Right atrium auricular region (tissue), 2 donors: ENCODE results near the gene KRT5. TPM values are rescaled to one million over a fixed set of nuclear protein-coding genes. Genes with fewer than 3 reads are reported as not detected.

Source experiments
- DNase-seq: peaks from one replicate; pipeline ENCODE4 v3.0.0-alpha.2; 2019; ENCODE audit warnings: low spot score
- H3K27ac ChIP-seq, 2 donors: fragments of 200-600 bp; sonication (generic); 1 replicate in 1 of 2; 2 replicates in 1 of 2; pipeline ENCODE4 v1.5.1; 2016 to 2019
- H3K27me3 ChIP-seq, 2 donors: fragments of 200-600 bp; sonication (generic); one replicate each; pipeline versions ENCODE4 v1.5.1 to v1.6.0; 2017 to 2019
- H3K36me3 ChIP-seq: fragments of 200-600 bp; sonication (generic); one replicate; pipeline ENCODE4 v1.5.1; 2016
- H3K4me1 ChIP-seq, 2 donors: fragments of 200-600 bp; sonication (generic); one replicate each; pipeline versions ENCODE4 v1.5.1 to v1.6.0; 2017 to 2019
- H3K4me3 ChIP-seq, 2 donors: fragments of 200-600 bp; sonication (generic); 1 replicate in 1 of 2; 2 replicates in 1 of 2; pipeline ENCODE4 v1.5.1; 2017 to 2019; ENCODE audit warnings: mild to moderate bottlenecking in 1 of 2, moderate library complexity in 1 of 2
- H3K9me3 ChIP-seq, 2 donors: fragments of 200-600 bp; sonication (generic); one replicate each; pipeline ENCODE4 v1.5.1; 2019
- total RNA-seq, 2 donors: library from RNA; depleted of rRNA; stranded (reverse); fragments of >200 nt; gene quantifications; one replicate each; pipeline ENCODE4 v1.1.0, GENCODE V29; 2016
- TF ChIP-seq, protein P1 (sequence below), 2 donors: fragments of 200-600 bp; sonication (generic); IDR thresholded peaks; one replicate each; pipeline ENCODE4 v1.5.1; 2019; ENCODE audit warnings: antibody characterized with exemption in 2 of 2

The KRT5 gene
- total RNA-seq, 2 donors from 2014 or later: 1.4 to 12.1 TPM

DNA sequence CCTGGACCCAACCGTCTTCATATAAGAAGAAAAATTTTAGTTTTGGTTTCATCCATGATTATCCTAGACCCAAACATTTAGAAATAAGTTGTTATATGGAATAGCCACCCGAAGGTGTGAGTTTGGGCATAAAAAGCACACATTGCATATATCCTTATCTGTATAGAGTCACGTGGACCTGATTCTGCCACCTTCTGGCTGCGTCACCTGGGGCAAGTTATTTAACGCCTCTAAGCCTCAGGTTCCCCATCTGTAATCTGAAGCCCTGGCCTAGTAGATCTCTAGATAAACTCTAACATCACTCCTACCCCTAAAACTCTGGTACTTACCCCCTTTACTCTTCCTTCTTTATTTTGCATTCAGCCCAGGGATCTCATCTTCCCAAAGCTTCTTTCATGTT lies 14.3 kb upstream of the KRT5 start:
- TF ChIP-seq, protein P1, sequence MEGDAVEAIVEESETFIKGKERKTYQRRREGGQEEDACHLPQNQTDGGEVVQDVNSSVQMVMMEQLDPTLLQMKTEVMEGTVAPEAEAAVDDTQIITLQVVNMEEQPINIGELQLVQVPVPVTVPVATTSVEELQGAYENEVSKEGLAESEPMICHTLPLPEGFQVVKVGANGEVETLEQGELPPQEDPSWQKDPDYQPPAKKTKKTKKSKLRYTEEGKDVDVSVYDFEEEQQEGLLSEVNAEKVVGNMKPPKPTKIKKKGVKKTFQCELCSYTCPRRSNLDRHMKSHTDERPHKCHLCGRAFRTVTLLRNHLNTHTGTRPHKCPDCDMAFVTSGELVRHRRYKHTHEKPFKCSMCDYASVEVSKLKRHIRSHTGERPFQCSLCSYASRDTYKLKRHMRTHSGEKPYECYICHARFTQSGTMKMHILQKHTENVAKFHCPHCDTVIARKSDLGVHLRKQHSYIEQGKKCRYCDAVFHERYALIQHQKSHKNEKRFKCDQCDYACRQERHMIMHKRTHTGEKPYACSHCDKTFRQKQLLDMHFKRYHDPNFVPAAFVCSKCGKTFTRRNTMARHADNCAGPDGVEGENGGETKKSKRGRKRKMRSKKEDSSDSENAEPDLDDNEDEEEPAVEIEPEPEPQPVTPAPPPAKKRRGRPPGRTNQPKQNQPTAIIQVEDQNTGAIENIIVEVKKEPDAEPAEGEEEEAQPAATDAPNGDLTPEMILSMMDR (IDR thresholded peaks at IDR 0.05): no peak
- no peak for DNase-seq
- Histone ChIP-seq H3K27ac (no peak overlapping the region), H3K4me1 (no peaks in the 10 kb centered on the region), H3K4me3 (no peak overlapping the region), H3K27me3 (no peaks in the 10 kb centered on the region), H3K36me3 (no peaks in the 10 kb centered on the region), H3K9me3 (no peaks in the 10 kb centered on the region)

DNA sequence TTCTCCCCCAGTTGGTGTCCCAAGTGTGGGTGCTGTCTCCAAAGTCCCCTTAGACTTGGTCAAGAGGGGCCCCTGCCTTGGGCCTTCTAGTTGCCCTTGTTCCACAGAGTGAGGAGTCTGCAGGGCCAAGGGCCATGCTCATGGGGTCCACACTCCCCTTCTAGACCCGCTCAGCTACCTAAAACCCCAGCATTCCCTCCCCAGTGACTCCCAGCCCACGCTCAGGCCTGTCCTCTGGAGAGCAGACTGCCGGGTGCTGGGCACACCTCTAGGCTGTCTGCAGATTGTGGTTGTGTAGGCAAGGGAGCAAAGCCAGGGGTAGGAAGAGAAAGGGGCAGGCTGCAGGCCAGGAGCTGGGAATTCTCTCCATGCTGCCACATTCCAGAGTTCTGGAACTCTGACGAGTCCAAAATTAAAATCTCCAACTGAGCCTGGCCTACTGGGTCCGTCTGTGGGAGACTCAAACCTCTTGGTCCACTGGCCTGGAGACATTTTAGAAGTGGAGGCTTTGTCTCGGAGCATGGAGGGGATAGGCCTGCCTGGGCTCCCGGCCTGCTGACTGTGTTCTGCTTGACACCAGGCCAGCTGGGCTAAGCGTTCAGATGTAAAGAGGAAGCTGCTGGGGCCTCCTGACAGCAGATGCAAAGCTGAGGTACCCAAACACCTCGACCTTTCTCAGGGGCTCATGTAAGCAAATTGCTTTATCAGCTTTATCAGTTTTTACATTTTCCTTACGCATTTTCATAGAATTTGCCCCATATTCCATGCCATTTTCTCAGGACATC lies 13.7 kb upstream of the KRT5 start:
- Histone ChIP-seq H3K27me3 (no peaks in the 10 kb centered on the region), H3K4me1 (no peaks in the 10 kb centered on the region), H3K9me3 (no peaks in the 10 kb centered on the region), H3K27ac (no peak overlapping the region), H3K36me3 (no peaks in the 10 kb centered on the region), H3K4me3 (no peak overlapping the region)
- no peak for DNase-seq
- TF ChIP-seq, protein P1 (IDR thresholded peaks at IDR 0.05): no peak

DNA sequence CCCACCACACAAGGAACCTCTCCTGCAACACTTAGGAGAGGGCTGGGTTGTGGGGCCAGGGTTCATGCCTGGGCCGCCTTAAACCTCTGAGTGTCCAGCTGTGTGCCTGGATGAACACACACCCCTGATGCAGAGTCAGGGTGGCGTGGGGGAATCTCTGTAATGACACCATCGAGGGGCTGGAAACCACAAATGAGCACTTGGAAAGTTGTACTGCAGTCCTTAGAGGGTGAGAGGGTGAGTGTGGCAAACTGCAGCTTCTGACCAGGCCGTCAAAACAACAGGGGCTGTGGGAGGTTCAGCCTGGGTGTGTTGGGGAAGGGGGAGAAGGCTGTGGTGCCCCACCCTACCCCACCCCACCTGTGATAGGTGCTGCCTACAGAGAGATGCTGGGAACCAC lies 12.4 kb upstream of the KRT5 start:
- no peaks in the 10 kb centered on the region for H3K9me3 ChIP-seq
- H3K4me1 ChIP-seq: no peaks in the 10 kb centered on the region
- H3K27ac ChIP-seq: no peak overlapping the region
- H3K4me3 ChIP-seq: no peak overlapping the region
- TF ChIP-seq, protein P1 (IDR thresholded peaks at IDR 0.05): no peak
- no peaks in the 10 kb centered on the region for H3K27me3 ChIP-seq
- no peaks in the 10 kb centered on the region for H3K36me3 ChIP-seq
- DNase-seq: no peak

DNA sequence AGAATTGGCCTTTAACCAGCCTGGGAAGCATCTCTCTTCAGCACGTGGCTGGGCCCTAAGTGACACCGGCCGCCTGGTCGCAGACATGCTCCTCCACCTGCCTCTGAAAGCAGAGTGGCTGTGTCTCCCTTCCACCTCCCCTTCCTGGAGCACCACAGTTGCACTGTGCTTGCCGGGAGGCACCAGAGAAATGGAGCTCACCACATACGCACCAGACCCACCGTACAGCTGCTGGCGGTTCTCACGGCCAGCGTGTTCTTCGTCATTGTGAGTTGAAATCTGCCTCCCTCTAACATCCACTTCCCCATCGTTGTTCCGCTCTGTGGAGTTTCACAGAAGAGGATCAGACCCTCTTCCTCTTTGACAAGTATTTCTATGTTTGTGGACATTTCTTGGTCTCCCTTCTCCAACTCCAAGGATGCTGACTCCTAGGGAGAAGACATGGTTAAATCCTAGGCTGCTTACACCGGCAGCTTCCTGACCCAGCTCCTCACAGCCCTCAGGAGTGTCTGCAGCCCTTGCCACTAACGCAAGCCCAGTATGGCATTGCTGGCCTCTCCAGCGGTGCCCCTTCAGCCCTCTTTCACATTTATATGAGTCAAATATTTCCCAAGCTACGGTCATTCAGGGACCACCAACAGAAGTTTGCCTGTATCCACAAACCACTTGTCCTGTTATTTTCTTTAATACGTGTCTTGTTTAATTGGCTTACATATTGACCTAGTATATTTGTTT lies 11.5 kb upstream of the KRT5 start:
- TF ChIP-seq, protein P1 (IDR thresholded peaks at IDR 0.05): no peak
- no peak for DNase-seq
- H3K27me3 ChIP-seq: no peaks in the 10 kb centered on the region
- no peak overlapping the region for H3K4me3 ChIP-seq
- H3K27ac ChIP-seq: no peak overlapping the region
- no peaks in the 10 kb centered on the region for H3K36me3 ChIP-seq
- H3K9me3 ChIP-seq: no peaks in the 10 kb centered on the region
- H3K4me1 ChIP-seq: no peaks in the 10 kb centered on the region

DNA sequence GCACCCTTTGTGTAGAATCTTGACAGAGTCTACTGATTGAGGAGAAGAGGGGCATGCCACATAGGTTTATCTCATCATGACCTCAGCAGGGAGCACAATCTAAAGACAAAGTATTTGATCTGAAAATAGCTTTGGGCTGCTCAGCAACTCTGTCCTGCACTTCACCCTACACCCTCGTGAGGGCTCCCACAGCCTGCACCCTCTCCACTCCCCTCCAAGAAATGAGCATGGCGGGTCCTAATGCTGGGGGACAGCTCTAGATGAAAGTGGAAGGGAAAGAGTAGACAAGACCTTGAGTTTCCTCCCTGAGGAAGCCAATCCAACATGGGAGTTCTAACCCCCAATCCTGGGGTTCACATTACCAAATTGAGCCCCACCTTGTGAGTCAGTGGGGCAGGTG lies 10.7 kb upstream of the KRT5 start:
- Histone ChIP-seq H3K4me1 (no peaks in the 10 kb centered on the region), H3K36me3 (no peaks in the 10 kb centered on the region), H3K27ac (no peak overlapping the region), H3K9me3 (no peaks in the 10 kb centered on the region), H3K27me3 (no peaks in the 10 kb centered on the region), H3K4me3 (no peak overlapping the region)
- TF ChIP-seq, protein P1 (IDR thresholded peaks at IDR 0.05): no peak
- DNase-seq: no peak
